H1 (cell line): Measurements from ENCODE around the gene SMIM38. TPM values are rescaled to one million over a fixed set of nuclear protein-coding genes. Genes with fewer than 3 reads are reported as not detected.

Experiments used
- CTCF ChIA-PET: fragments of 300-600 bp; sonication (Branson Sonifier 250); formaldehyde crosslinking; loops from one replicate; lab custom pipeline; 2021; ENCODE audit not compliant: partially characterized antibody; lab: Charles Lee
- POLR2A ChIA-PET: fragments of 300-600 bp; sonication (Branson Sonifier 250); formaldehyde crosslinking; loops from one replicate; lab custom pipeline; 2021; ENCODE audit warnings: inconsistent platforms; ENCODE audit not compliant: partially characterized antibody; lab: Charles Lee
- DNase-seq, 2 experiments: peaks; one replicate each; pipeline versions ENCODE4 v3.0.0 to v3.0.0-alpha.2; 2010 to 2022; ENCODE audit warnings: low spot score in 2 of 2, low read depth in 1 of 2, mixed read lengths in 1 of 2
- FAIRE-seq: peaks from 2 replicates; lab custom pipeline; 2011; peaks lifted over from hg19 to GRCh38; lab: Jason Lieb, UNC
- H2AFZ ChIP-seq: 2 replicates; pipeline ENCODE4 v1.8.1; 2012; ENCODE audit warnings: low read length, inconsistent platforms
- H2AK5ac ChIP-seq: 2 replicates; pipeline ENCODE4 v1.6.1; 2013; ENCODE audit warnings: low read depth, low read length
- H2BK120ac ChIP-seq: replicated peaks from 2 replicates; pipeline ENCODE3; 2013; ENCODE audit warnings: low read depth, low read length, inconsistent platforms
- H2BK12ac ChIP-seq: 2 replicates; pipeline ENCODE4 v1.6.1; 2013; ENCODE audit warnings: low read depth, low read length
- H2BK15ac ChIP-seq: 2 replicates; pipeline ENCODE4 v1.6.1; 2013; ENCODE audit warnings: low read length
- H2BK20ac ChIP-seq: 2 replicates; pipeline ENCODE4 v1.6.1; 2013; ENCODE audit warnings: low read length
- H2BK5ac ChIP-seq: 2 replicates; pipeline ENCODE4 v1.6.1; 2013; ENCODE audit warnings: low read depth, low read length
- H3K14ac ChIP-seq: 2 replicates; pipeline ENCODE4 v1.6.1; 2013; ENCODE audit warnings: inconsistent platforms; ENCODE audit not compliant: insufficient read length
- H3K18ac ChIP-seq: 2 replicates; pipeline ENCODE4 v1.6.1; 2013; ENCODE audit warnings: low read length; ENCODE audit errors: extremely low read depth
- H3K23ac ChIP-seq: 2 replicates; pipeline ENCODE4 v1.6.1; 2013; ENCODE audit warnings: inconsistent platforms; ENCODE audit not compliant: insufficient read length
- H3K23me2 ChIP-seq: 2 replicates; pipeline ENCODE4 v1.6.1; 2013; ENCODE audit warnings: low read depth, low read length
- H3K27ac ChIP-seq: 2 replicates; pipeline ENCODE4 v1.6.1; 2011; ENCODE audit warnings: low read depth, low read length, inconsistent platforms
- H3K27me3 ChIP-seq, 4 experiments: replicated peaks in 1 of 4; 1 replicate in 1 of 4; 2 replicates in 3 of 4; pipeline versions ENCODE4 v1.6.1 to v1.8.1; 2011 to 2013; ENCODE audit warnings: low read length in 3 of 4, mild to moderate bottlenecking in 3 of 4, inconsistent platforms in 2 of 4, mixed read lengths in 2 of 4, moderate library complexity in 1 of 4; ENCODE audit not compliant: control insufficient read depth in 3 of 4, insufficient read depth in 3 of 4; ENCODE audit errors: extremely low read depth in 1 of 4
- H3K36me3 ChIP-seq, 4 experiments: 2 replicates each; pipeline versions ENCODE4 v1.6.1 to v1.8.1; 2011 to 2013; ENCODE audit warnings: mild to moderate bottlenecking in 4 of 4, low read length in 3 of 4, moderate library complexity in 2 of 4, control low read depth in 1 of 4, inconsistent platforms in 1 of 4; ENCODE audit not compliant: insufficient read depth in 4 of 4, control insufficient read depth in 2 of 4
- H3K4ac ChIP-seq: replicated peaks from 2 replicates; pipeline ENCODE3; 2013; ENCODE audit warnings: low read length, low read depth, mixed read lengths, inconsistent platforms; ENCODE audit not compliant: insufficient read length
- H3K4me1 ChIP-seq, 4 experiments: replicated peaks in 1 of 4; 1 replicate in 1 of 4; 2 replicates in 3 of 4; pipeline versions ENCODE4 v1.6.1 to v1.8.1; 2011 to 2013; ENCODE audit warnings: low read length in 3 of 4, inconsistent platforms in 2 of 4, mixed read lengths in 1 of 4; ENCODE audit not compliant: insufficient read depth in 4 of 4, control insufficient read depth in 3 of 4
- H3K4me2 ChIP-seq, 2 experiments: 2 replicates each; pipeline versions ENCODE4 v1.6.1 to v1.8.1; 2011 to 2013; ENCODE audit warnings: low read depth in 2 of 2, low read length in 2 of 2, control low read depth in 1 of 2, inconsistent platforms in 1 of 2, mild to moderate bottlenecking in 1 of 2; ENCODE audit not compliant: insufficient read depth in 1 of 2
- H3K4me3 ChIP-seq, 4 experiments: fragments of 200-600, 300-600 bp in 1 of 4; sonication (generic), shearing (Covaris generic), sonication (Bioruptor Twin) in 1 of 4; 2 replicates each; pipeline versions ENCODE4 v1.5.1 to v1.8.1; 2011 to 2016; ENCODE audit warnings: low read length in 4 of 4, low read depth in 3 of 4, control low read depth in 2 of 4, inconsistent platforms in 2 of 4, mild to moderate bottlenecking in 2 of 4, mixed read lengths in 1 of 4, moderate library complexity in 1 of 4; ENCODE audit not compliant: insufficient read depth in 2 of 4; ENCODE audit errors: extremely low read depth in 1 of 4
- H3K56ac ChIP-seq: replicated peaks from 2 replicates; pipeline ENCODE3; 2013; ENCODE audit warnings: low read depth, mild to moderate bottlenecking, mixed read lengths, low read length, inconsistent platforms; ENCODE audit not compliant: insufficient read length
- H3K79me1 ChIP-seq: 2 replicates; pipeline ENCODE4 v1.6.1; 2013; ENCODE audit warnings: low read depth, low read length, control low read depth
- H3K79me2 ChIP-seq, 2 experiments: 2 replicates each; pipeline versions ENCODE4 v1.6.1 to v1.8.1; 2012 to 2013; ENCODE audit warnings: low read length in 2 of 2, mild to moderate bottlenecking in 2 of 2, inconsistent platforms in 1 of 2; ENCODE audit not compliant: insufficient read depth in 2 of 2, control insufficient read depth in 1 of 2
- H3K9ac ChIP-seq, 4 experiments: replicated peaks in 1 of 4; 1 replicate in 1 of 4; 2 replicates in 3 of 4; pipeline versions ENCODE4 v1.6.1 to v1.8.1; 2011 to 2013; ENCODE audit warnings: low read depth in 3 of 4, low read length in 3 of 4, control low read depth in 2 of 4, mild to moderate bottlenecking in 2 of 4, moderate library complexity in 2 of 4, inconsistent platforms in 1 of 4; ENCODE audit errors: extremely low read depth in 1 of 4
- H3K9me3 ChIP-seq, 2 experiments: 2 replicates each; pipeline versions ENCODE4 v1.6.1 to v1.8.1; 2012 to 2013; ENCODE audit warnings: mild to moderate bottlenecking in 2 of 2, moderate library complexity in 2 of 2, control low read depth in 1 of 2, inconsistent platforms in 1 of 2, low read depth in 1 of 2, low read length in 1 of 2, mixed read lengths in 1 of 2; ENCODE audit not compliant: insufficient read depth in 2 of 2
- H4K20me1 ChIP-seq, 2 experiments: replicated peaks in 1 of 2; 2 replicates each; pipeline versions ENCODE3 to v1.8.1; 2011 to 2013; ENCODE audit warnings: inconsistent platforms in 2 of 2, low read length in 2 of 2, mild to moderate bottlenecking in 1 of 2; ENCODE audit not compliant: insufficient read depth in 2 of 2, control insufficient read depth in 1 of 2
- H4K5ac ChIP-seq: 2 replicates; pipeline ENCODE4 v1.6.1; 2013; ENCODE audit warnings: low read length, low read depth, mixed read lengths, inconsistent platforms; ENCODE audit not compliant: insufficient read length
- H4K8ac ChIP-seq: 2 replicates; pipeline ENCODE4 v1.8.0; 2013; ENCODE audit warnings: mild to moderate bottlenecking, moderate library complexity, low read length, inconsistent platforms; ENCODE audit not compliant: insufficient read depth; ENCODE audit errors: extremely low read depth
- H4K91ac ChIP-seq: replicated peaks from 2 replicates; pipeline ENCODE3; 2013; ENCODE audit warnings: low read length, mixed read lengths, inconsistent platforms; ENCODE audit not compliant: insufficient read length
- ATF3 ChIP-seq: IDR thresholded peaks from 2 replicates; pipeline ENCODE4 v1.6.1; 2011; ENCODE audit warnings: low read depth, mild to moderate bottlenecking, low read length; ENCODE audit not compliant: insufficient read depth
- BCL11A ChIP-seq, 2 experiments: IDR thresholded peaks; one replicate each; pipeline ENCODE4 v1.6.1; 2011; ENCODE audit warnings: low read depth in 2 of 2, low read length in 2 of 2, mild to moderate bottlenecking in 2 of 2
- CHD1 ChIP-seq: IDR thresholded peaks from 2 replicates; pipeline ENCODE4 v1.6.1; 2012; ENCODE audit warnings: low read depth, low read length, improper control_type of control experiment
- HDAC6 ChIP-seq: IDR thresholded peaks from one replicate; pipeline ENCODE4 v1.7.1; 2012; ENCODE audit warnings: low read depth, mild to moderate bottlenecking, inconsistent platforms, low read length, moderate library complexity
- SP2 ChIP-seq: IDR thresholded peaks from 2 replicates; pipeline ENCODE4 v1.6.1; 2012; ENCODE audit warnings: mild to moderate bottlenecking, low read length, inconsistent platforms
- WGBS, 2 experiments: shearing (Covaris generic) in 1 of 2; methylation state at CpG; one replicate each; pipeline versions ENCODE4 v1.1.6 to v1.1.7; 2013 to 2015; ENCODE audit warnings: low lambda C conversion rate in 2 of 2, mixed read lengths in 2 of 2, inconsistent platforms in 1 of 2, low coverage in 1 of 2, missing lambda C conversion rate in 1 of 2; ENCODE audit not compliant: insufficient replicate concordance in 2 of 2, insufficient coverage in 1 of 2, insufficient read length in 1 of 2; ENCODE audit errors: extremely low coverage in 1 of 2, missing lambda C conversion rate in 1 of 2; 5-methylcytosine and 5-hydroxymethylcytosine counted together
- polyA plus RNA-seq, 7 experiments: library from polyadenylated mRNA; depleted of rRNA in 3 of 7; stranded (reverse) in 5 of 7; unstranded in 2 of 7; fragments of >200 nt in 5 of 7; fragments of 200-250 nt in 2 of 7; gene quantifications; 1 replicate in 5 of 7; 2 replicates in 1 of 7; 4 replicates in 1 of 7; pipeline versions ENCODE4 v1.2.1 to v1.2.3, GENCODE V29; 2011 to 2013; ENCODE audit warnings: missing spikeins in 2 of 7, mixed read lengths in 2 of 7
- total RNA-seq: library from RNA; stranded (reverse); fragmentation: NEBNext Ultra II Directional; extraction: Animal tissue kit (Norgen Biotek cat#: 25700); gene quantifications from 2 replicates; pipeline ENCODE4 v1.2.1, GENCODE V29; 2021

Gene SMIM38
- total and polyA plus RNA-seq, 2 of the 8 experiments (the other 6 are each of a cell fraction or from before 2014, with no cell fraction given), result 0.17 to 0.20 TPM

GRCh38 chr11:69192301-69192721, 36.6 kb downstream of the SMIM38 start:
- Histone ChIP-seq H3K9ac (no peak overlapping the region), H3K4me2 (no peak overlapping the region), H3K79me2 (no peaks in the 10 kb centered on the region), H2AK5ac (no peak overlapping the region), H3K18ac (no peak overlapping the region), H2BK12ac (no peak overlapping the region), H2BK5ac (no peak overlapping the region), H3K9me3 (peaks cover 0 to 4% of the 10 kb centered on the region in 2 experiments; a peak in 1 of 4 replicates), H3K27me3 (no peaks in the 10 kb centered on the region), H3K23me2 (peaks cover 13% of the 10 kb centered on the region; the same call in 1 of the 2 replicates), H3K56ac (no peak overlapping the region), H3K4me1 (no peaks in the 10 kb centered on the region), H4K91ac (no peak overlapping the region), H4K5ac (no peak overlapping the region), H3K27ac (no peak overlapping the region), H4K8ac (no peak overlapping the region; the same call in 1 of the 2 replicates), H2BK120ac (no peak overlapping the region), H2BK15ac (no peak overlapping the region), H2BK20ac (no peak overlapping the region), H3K14ac (no peak overlapping the region), H3K36me3 (no peaks in the 10 kb centered on the region), H3K4me3 (no peak overlapping the region), H3K79me1 (no peaks in the 10 kb centered on the region), H3K23ac (no peak overlapping the region), H3K4ac (no peak overlapping the region), H4K20me1 (peaks cover 0 to 2% of the 10 kb centered on the region in 2 experiments), H2AFZ (no peak overlapping the region)
- TF ChIP-seq HDAC6 (no peak), CHD1 (no peak), SP2 (no peak), ATF3 (no peak), BCL11A (IDR thresholded peaks at IDR 0.05; ENCODE audit: low read depth in 2 of 2, low read length in 2 of 2) (no peak)
- POLR2A ChIA-PET, result no interaction called here
- CTCF ChIA-PET, result interaction anchor here (1.3 to 2.5 kb wide), 2 partner anchors 19 to 61 kb away, joined by 4 to 7 read pairs; no protein-coding TSS in a partner anchor
- no peak for DNase-seq
- 90% methylated on average over 17 of the region's 17 CpGs; no CpG with 5 or more reads in 1 of the 2 experiments for WGBS, 2 experiments
- no peak for FAIRE-seq
